Kidney epithelial cell (primary cell): ENCODE measurements around the gene FASTKD3. TPM values are rescaled to one million over a fixed set of nuclear protein-coding genes. Genes with fewer than 3 reads are reported as not detected.

ENCODE experiments used
- DNase-seq: peaks from one replicate; pipeline ENCODE4 v3.0.0-alpha.2; 2010; ENCODE audit warnings: low read depth
- H3K27me3 ChIP-seq: 2 replicates; pipeline ENCODE4 v1.6.0; 2011; ENCODE audit warnings: low read length; ENCODE audit not compliant: control insufficient read depth, insufficient read depth
- H3K36me3 ChIP-seq: 2 replicates; pipeline ENCODE4 v1.5.1; 2011; ENCODE audit warnings: low read length; ENCODE audit not compliant: control insufficient read depth, insufficient read depth
- H3K4me3 ChIP-seq: 2 replicates; pipeline ENCODE4 v1.5.1; 2011; ENCODE audit warnings: low read depth, mild to moderate bottlenecking, control low read depth, low read length
- total RNA-seq: library from RNA; depleted of rRNA; stranded (reverse); fragments of >200 nt; gene quantifications from 2 replicates; pipeline ENCODE4 v1.2.3, GENCODE V29; 2015
- TF ChIP-seq, protein P1 (sequence below): IDR thresholded peaks from 2 replicates; pipeline ENCODE4 v1.5.1; 2011; ENCODE audit warnings: mild to moderate bottlenecking, moderate library complexity, low read length, control low read depth, inconsistent platforms; ENCODE audit not compliant: insufficient read depth, poor library complexity, severe bottlenecking

FASTKD3 gene
- total RNA-seq, 1 donor from 2014 or later, result 17.0 TPM

- Histone ChIP-seq H3K36me3 (no peaks in the 10 kb centered on the region), H3K4me3 (no peak overlapping the region), H3K27me3 (peaks cover 5% of the 10 kb centered on the region)
- TF ChIP-seq, protein P1, sequence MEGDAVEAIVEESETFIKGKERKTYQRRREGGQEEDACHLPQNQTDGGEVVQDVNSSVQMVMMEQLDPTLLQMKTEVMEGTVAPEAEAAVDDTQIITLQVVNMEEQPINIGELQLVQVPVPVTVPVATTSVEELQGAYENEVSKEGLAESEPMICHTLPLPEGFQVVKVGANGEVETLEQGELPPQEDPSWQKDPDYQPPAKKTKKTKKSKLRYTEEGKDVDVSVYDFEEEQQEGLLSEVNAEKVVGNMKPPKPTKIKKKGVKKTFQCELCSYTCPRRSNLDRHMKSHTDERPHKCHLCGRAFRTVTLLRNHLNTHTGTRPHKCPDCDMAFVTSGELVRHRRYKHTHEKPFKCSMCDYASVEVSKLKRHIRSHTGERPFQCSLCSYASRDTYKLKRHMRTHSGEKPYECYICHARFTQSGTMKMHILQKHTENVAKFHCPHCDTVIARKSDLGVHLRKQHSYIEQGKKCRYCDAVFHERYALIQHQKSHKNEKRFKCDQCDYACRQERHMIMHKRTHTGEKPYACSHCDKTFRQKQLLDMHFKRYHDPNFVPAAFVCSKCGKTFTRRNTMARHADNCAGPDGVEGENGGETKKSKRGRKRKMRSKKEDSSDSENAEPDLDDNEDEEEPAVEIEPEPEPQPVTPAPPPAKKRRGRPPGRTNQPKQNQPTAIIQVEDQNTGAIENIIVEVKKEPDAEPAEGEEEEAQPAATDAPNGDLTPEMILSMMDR, result no peak
- no peak for DNase-seq
Observed at GRCh38 chr5:7813007-7813406, 55.8 kb downstream of the FASTKD3 start.

DNA sequence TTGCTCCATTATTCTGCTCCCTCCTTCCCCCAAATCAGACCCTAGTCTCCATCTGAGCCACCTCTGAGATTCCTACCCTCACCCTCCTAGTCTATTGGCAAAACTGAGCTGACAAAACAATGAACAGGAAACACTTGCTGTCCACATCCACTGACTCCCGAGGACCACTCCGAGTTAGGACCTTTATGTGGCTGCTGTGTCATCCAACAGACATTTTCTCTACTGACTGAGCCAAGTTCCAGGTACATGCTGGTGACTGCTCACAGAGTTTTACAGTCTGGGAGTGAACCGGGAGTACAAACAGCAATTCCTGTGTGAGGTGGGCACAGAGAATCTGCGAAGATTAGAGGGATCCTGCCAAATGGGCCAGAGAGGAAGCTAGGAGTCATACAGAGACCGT is 57.1 kb downstream of the FASTKD3 start:
- TF ChIP-seq, protein P1, result no peak
- DNase-seq, result no peak
- peaks cover 4% of the 10 kb centered on the region for H3K27me3 ChIP-seq

More for the DNA sequence above, 57.1 kb downstream of the FASTKD3 start:
- H3K4me3 ChIP-seq, result no peak overlapping the region
- H3K36me3 ChIP-seq, result no peaks in the 10 kb centered on the region

Other genes with a start within 250 kb of the FASTKD3 start
- 0.34 TPM in 1 of 2 replicates, not detected in the other for gene CFAP90, start 17.9 kb downstream of the FASTKD3 start, total RNA-seq
- 20.7 and 23.6 TPM in 2 replicates for gene MTRR, start 117 bp upstream of the FASTKD3 start, total RNA-seq